ENCODE results near the gene FAM124A. TPM values are rescaled to one million over a fixed set of nuclear protein-coding genes. Genes with fewer than 3 reads are reported as not detected.

Gene FAM124A
- total and polyA plus RNA-seq, 10 of the 15 experiments (the other 5 are each of a cell fraction or from before 2014, with no cell fraction given): not detected

DNA sequence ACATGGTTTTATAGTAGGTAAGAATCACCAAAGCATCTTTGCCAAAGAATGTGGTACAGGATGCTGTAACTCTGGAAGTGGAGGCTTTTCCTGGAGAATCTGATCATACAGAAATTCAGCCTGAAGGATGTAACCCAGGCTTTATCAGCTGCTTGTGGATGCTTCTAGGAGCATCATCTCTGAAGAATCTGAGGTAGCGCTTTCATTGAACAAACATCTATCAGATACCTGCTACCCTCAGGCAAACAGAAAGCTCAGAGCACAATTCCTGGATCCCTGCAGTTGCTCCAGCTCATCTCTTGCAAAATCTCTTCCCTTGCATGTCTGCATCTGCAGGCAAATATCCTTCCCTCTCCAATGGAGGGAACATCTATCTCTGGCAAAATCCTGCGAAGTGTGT, 9.3 kb downstream of the FAM124A start (continued):
- TF ChIP-seq, protein P1, sequence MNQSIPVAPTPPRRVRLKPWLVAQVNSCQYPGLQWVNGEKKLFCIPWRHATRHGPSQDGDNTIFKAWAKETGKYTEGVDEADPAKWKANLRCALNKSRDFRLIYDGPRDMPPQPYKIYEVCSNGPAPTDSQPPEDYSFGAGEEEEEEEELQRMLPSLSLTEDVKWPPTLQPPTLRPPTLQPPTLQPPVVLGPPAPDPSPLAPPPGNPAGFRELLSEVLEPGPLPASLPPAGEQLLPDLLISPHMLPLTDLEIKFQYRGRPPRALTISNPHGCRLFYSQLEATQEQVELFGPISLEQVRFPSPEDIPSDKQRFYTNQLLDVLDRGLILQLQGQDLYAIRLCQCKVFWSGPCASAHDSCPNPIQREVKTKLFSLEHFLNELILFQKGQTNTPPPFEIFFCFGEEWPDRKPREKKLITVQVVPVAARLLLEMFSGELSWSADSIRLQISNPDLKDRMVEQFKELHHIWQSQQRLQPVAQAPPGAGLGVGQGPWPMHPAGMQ (IDR thresholded peaks at IDR 0.05; ENCODE audit: borderline replicate concordance): no peak
- TF ChIP-seq ASH2L (IDR thresholded peaks at IDR 0.05; ENCODE audit: borderline replicate concordance, low read depth): no peak
- TF ChIP-seq RFX5 (IDR thresholded peaks at IDR 0.05; ENCODE audit: low read depth, low read length): no peak
- TF ChIP-seq NFYA (IDR thresholded peaks at IDR 0.05; ENCODE audit: borderline replicate concordance, low read depth, low read length): no peak

DNA sequence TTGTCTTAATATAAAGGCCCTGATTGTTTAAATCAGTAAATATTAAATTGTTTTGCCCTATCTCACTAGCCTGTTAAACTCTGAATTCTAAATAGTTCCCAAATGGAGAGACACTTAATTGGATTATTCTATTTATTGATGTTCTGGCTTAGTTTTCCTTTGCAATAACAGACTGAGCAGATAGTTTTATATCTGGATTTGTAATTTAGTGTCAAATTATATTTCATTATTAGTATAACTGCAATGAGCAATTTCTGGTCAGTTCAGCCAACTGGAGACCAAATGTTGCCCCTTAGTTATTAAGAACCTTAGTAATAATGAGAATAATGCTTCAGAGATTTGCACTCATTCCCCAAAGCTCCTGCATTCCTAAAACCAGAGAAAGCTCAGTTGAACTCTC, 10.1 kb downstream of the FAM124A start:
- FAIRE-seq (no peak), ATAC-seq (no peak), DNase-seq (ENCODE audit: low read depth, low spot score) (no peak)
- Histone ChIP-seq H4K20me1 (ENCODE audit: control insufficient read depth, insufficient read depth) (no peaks in the 10 kb centered on the region), H2AFZ (ENCODE audit: control insufficient read depth, low read depth, low read length) (no peak overlapping the region), H3K36me3 (ENCODE audit: control insufficient read depth in 2 of 2, insufficient read depth in 2 of 2, low read length in 1 of 2) (no peaks in the 10 kb centered on the region), H3K4me2 (ENCODE audit: control insufficient read depth, insufficient read depth) (no peak overlapping the region), H3K9me3 (replicated peaks; ENCODE audit: control insufficient read depth, insufficient read depth, low read length) (no peaks in the 10 kb centered on the region), H3K4me3 (no peak overlapping the region), H3K79me2 (ENCODE audit: control insufficient read depth, insufficient read depth, low read length) (no peaks in the 10 kb centered on the region), H3K27me3 (replicated peaks in 1 of 2; ENCODE audit: control insufficient read depth in 2 of 2, insufficient read depth in 2 of 2, low read length in 1 of 2) (no peaks in the 10 kb centered on the region; a peak in 2 of 4 replicates), H3K4me1 (ENCODE audit: control insufficient read depth, insufficient read depth, low read length) (no peaks in the 10 kb centered on the region), H3K9ac (ENCODE audit: control insufficient read depth, insufficient read depth, low read length) (no peak overlapping the region), H3K27ac (ENCODE audit: control insufficient read depth, insufficient read depth) (no peak overlapping the region)
- TF ChIP-seq SRF (IDR thresholded peaks at IDR 0.05; ENCODE audit: low read depth in 2 of 2, low read length in 2 of 2) (no peak), ZNF207 (IDR thresholded peaks at IDR 0.05; ENCODE audit: borderline replicate concordance) (no peak), FOXM1 (IDR thresholded peaks at IDR 0.05; ENCODE audit: low read depth, low read length) (no peak), HDAC6 (IDR thresholded peaks at IDR 0.05; ENCODE audit: unreplicated experiment) (no peak), CHD1 (IDR thresholded peaks at IDR 0.05; ENCODE audit: low read depth, low read length) (no peak), BRCA1 (IDR thresholded peaks at IDR 0.05; ENCODE audit: low read depth, low read length) (no peak)
- in situ Hi-C loops (cut with MboI) (no loop called here), intact Hi-C loops (cut with micrococcal nuclease; ENCODE audit: unreplicated experiment) (no loop called here)
- ChIA-PET SMC1A (ENCODE audit: uncharacterized antibody, unreplicated experiment) (no interaction called here), RAD21 (ENCODE audit: unreplicated experiment) (no interaction called here), POLR2A (no interaction called here), CTCF (interaction anchor here (0.7 to 1.5 kb wide), 2 partner anchors 106 to 565 kb away, joined by 3 read pairs; no protein-coding TSS in a partner anchor)
- no TSS peak for BruUV-seq (replicated peaks)

All from GM12878 (cell line).